ENCODE results near the gene CFAP54. TPM values are rescaled to one million over a fixed set of nuclear protein-coding genes. Genes with fewer than 3 reads are reported as not detected.

The CFAP54 gene
- total RNA-seq, 1 donor from 2014 or later, result 0.54 TPM

- Mint-ChIP-seq H3K27ac (no peak overlapping the region), H3K27me3 (ENCODE audit: low read depth) (peaks cover 12% of the 10 kb centered on the region), H3K4me3 (no peak overlapping the region), H3K36me3 (no peaks in the 10 kb centered on the region), H3K4me1 (peaks cover 5% of the 10 kb centered on the region), H3K9me3 (peaks cover 4% of the 10 kb centered on the region)
- TF ChIP-seq, protein P1, sequence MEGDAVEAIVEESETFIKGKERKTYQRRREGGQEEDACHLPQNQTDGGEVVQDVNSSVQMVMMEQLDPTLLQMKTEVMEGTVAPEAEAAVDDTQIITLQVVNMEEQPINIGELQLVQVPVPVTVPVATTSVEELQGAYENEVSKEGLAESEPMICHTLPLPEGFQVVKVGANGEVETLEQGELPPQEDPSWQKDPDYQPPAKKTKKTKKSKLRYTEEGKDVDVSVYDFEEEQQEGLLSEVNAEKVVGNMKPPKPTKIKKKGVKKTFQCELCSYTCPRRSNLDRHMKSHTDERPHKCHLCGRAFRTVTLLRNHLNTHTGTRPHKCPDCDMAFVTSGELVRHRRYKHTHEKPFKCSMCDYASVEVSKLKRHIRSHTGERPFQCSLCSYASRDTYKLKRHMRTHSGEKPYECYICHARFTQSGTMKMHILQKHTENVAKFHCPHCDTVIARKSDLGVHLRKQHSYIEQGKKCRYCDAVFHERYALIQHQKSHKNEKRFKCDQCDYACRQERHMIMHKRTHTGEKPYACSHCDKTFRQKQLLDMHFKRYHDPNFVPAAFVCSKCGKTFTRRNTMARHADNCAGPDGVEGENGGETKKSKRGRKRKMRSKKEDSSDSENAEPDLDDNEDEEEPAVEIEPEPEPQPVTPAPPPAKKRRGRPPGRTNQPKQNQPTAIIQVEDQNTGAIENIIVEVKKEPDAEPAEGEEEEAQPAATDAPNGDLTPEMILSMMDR (IDR thresholded peaks at IDR 0.05; ENCODE audit: unreplicated experiment), result no peak
- no peak for DNase-seq (ENCODE audit: low spot score in 2 of 2, unreplicated experiment in 2 of 2)
Observed at GRCh38 chr12:96529912-96530311, 40.5 kb downstream of the CFAP54 start.

GRCh38 chr12:96534339-96534738 lies 45.0 kb downstream of the CFAP54 start:
- Mint-ChIP-seq H3K4me3 (no peak overlapping the region), H3K27me3 (ENCODE audit: low read depth) (peaks cover 6% of the 10 kb centered on the region), H3K27ac (no peak overlapping the region), H3K36me3 (no peaks in the 10 kb centered on the region), H3K9me3 (peaks cover 4% of the 10 kb centered on the region), H3K4me1 (peaks cover 5% of the 10 kb centered on the region)
- TF ChIP-seq, protein P1 (IDR thresholded peaks at IDR 0.05; ENCODE audit: unreplicated experiment), result no peak
- DNase-seq (ENCODE audit: low spot score in 2 of 2, unreplicated experiment in 2 of 2), result no peak

DNA sequence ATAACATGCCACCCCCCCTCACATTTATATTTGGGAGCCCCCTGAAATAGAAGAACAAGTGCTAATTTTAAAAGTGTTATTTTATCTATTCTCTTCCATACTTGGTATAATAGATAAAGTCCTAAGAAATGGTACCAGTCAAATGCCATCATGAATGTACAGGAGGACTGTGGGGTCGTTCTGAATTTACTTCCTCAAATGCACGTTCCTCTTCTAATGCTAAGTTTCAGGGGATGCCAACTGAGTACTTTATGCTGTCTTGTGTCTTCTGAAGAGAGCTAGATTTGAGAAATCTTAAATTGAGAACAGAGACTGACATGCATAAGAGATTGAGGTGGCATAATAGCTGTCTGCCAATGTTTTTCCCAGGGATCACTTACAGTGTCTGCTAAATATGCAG lies 59.0 kb downstream of the CFAP54 start:
- Mint-ChIP-seq H3K4me1 (no peaks in the 10 kb centered on the region), H3K27me3 (ENCODE audit: low read depth) (peaks cover 6% of the 10 kb centered on the region), H3K4me3 (no peak overlapping the region), H3K9me3 (peaks cover 5% of the 10 kb centered on the region), H3K36me3 (no peaks in the 10 kb centered on the region), H3K27ac (no peak overlapping the region)
- TF ChIP-seq, protein P1 (IDR thresholded peaks at IDR 0.05; ENCODE audit: unreplicated experiment), result no peak
- no peak for DNase-seq (ENCODE audit: low spot score in 2 of 2, unreplicated experiment in 2 of 2)

DNA sequence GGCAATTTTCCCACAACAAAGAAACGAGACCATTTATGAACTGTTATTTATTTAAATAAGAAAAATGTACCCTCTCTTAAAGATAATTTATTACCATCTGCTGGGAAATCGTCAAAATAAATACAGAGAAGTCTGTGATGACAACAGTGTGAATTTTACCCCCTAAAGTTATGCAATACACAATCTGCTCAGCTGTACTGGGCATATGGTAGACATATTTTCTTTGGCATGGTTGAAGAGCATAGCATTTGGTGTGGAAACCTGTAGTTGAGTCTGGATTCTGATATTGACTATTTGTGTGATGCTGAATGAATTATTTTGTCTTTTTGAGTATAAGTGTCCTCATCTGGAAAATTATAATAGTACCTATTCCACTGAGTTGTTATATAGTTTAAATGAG lies 60.0 kb downstream of the CFAP54 start:
- H3K4me3 Mint-ChIP-seq, result no peak overlapping the region
- H3K27ac Mint-ChIP-seq, result no peak overlapping the region
- peaks cover 6% of the 10 kb centered on the region for H3K27me3 Mint-ChIP-seq (ENCODE audit: low read depth)
- no peaks in the 10 kb centered on the region for H3K4me1 Mint-ChIP-seq
- H3K36me3 Mint-ChIP-seq, result no peaks in the 10 kb centered on the region
- no peak for DNase-seq (ENCODE audit: low spot score in 2 of 2, unreplicated experiment in 2 of 2)
- TF ChIP-seq, protein P1 (IDR thresholded peaks at IDR 0.05; ENCODE audit: unreplicated experiment), result no peak
- no peaks in the 10 kb centered on the region for H3K9me3 Mint-ChIP-seq

DNA sequence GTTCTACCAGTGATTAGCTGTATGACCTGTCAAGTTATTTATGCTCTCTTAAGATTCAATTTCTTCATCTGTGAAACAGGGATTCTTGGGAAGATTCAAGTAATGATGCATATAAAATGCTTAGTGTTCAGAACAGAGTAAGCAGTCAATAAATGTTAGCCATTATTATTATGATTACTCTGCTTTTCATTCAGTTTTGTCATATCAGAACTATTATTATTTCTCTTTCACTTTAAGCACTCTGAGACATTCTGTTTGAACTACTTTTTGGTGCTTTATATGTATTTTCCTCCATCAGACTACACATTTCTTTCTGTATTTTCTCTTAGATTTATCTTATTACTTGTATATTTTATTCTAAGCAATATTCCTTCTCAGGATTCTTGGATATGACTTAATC lies 81.2 kb downstream of the CFAP54 start:
- Mint-ChIP-seq H3K9me3 (peaks cover 6% of the 10 kb centered on the region), H3K4me1 (peaks cover 2% of the 10 kb centered on the region), H3K27me3 (ENCODE audit: low read depth) (peaks cover 10% of the 10 kb centered on the region), H3K27ac (no peak overlapping the region), H3K4me3 (no peak overlapping the region), H3K36me3 (peaks cover 2% of the 10 kb centered on the region)
- no peak for DNase-seq (ENCODE audit: low spot score in 2 of 2, unreplicated experiment in 2 of 2)
- TF ChIP-seq, protein P1 (IDR thresholded peaks at IDR 0.05; ENCODE audit: unreplicated experiment), result no peak
